Karpas-422 (cell line): Measurements from ENCODE around the gene LDLRAD2. TPM values are rescaled to one million over a fixed set of nuclear protein-coding genes. Genes with fewer than 3 reads are reported as not detected.

Experiments
- DNase-seq: peaks from one replicate; pipeline ENCODE4 v3.0.0-alpha.2; 2015
- H2AFZ ChIP-seq: fragments of 200-600 bp; sonication (generic); 2 replicates; pipeline ENCODE4 v1.6.1; 2014; ENCODE audit warnings: antibody characterized with exemption, low read length, mixed read lengths
- H3K27ac ChIP-seq: fragments of 200-600 bp; sonication (generic); 2 replicates; pipeline ENCODE4 v1.5.1; 2014; ENCODE audit warnings: mild to moderate bottlenecking, low read length, moderate library complexity
- H3K27me3 ChIP-seq: fragments of 200-600 bp; sonication (generic); 2 replicates; pipeline ENCODE4 v1.6.1; 2014; ENCODE audit warnings: low read length, mixed read lengths
- H3K36me3 ChIP-seq: fragments of 200-600 bp; sonication (generic); 2 replicates; pipeline ENCODE4 v1.6.1; 2014; ENCODE audit warnings: low read length, mixed read lengths; ENCODE audit not compliant: insufficient read depth
- H3K4me1 ChIP-seq: fragments of 200-600 bp; sonication (generic); 2 replicates; pipeline ENCODE4 v1.6.1; 2014; ENCODE audit warnings: mild to moderate bottlenecking, low read length, mixed read lengths
- H3K4me2 ChIP-seq: fragments of 200-600 bp; sonication (generic); 2 replicates; pipeline ENCODE4 v1.6.1; 2014; ENCODE audit warnings: low read length, low read depth, mild to moderate bottlenecking; ENCODE audit not compliant: poor library complexity, severe bottlenecking
- H3K4me3 ChIP-seq: fragments of 200-600 bp; sonication (generic); 2 replicates; pipeline ENCODE4 v1.5.1; 2014; ENCODE audit warnings: mild to moderate bottlenecking, antibody characterized with exemption, low read length, mixed read lengths
- H3K79me2 ChIP-seq: fragments of 200-600 bp; sonication (generic); 2 replicates; pipeline ENCODE4 v1.6.1; 2014; ENCODE audit warnings: mild to moderate bottlenecking, low read length, mixed read lengths
- H3K9ac ChIP-seq: fragments of 200-600 bp; sonication (generic); 2 replicates; pipeline ENCODE4 v1.6.0; 2014; ENCODE audit warnings: low read length
- H3K9me2 ChIP-seq: fragments of 200-600 bp; sonication (generic), shearing (Covaris generic); replicated peaks from 2 replicates; pipeline ENCODE4 v1.6.0; 2014; ENCODE audit warnings: mild to moderate bottlenecking, low read length, moderate library complexity; ENCODE audit not compliant: insufficient read depth
- H3K9me3 ChIP-seq: fragments of 300-700, 200-600 bp; sonication (generic); 2 replicates; pipeline ENCODE4 v1.6.1; 2014; ENCODE audit warnings: low read length, mixed read lengths
- H4K20me1 ChIP-seq: fragments of 200-600 bp; sonication (generic); 2 replicates; pipeline ENCODE4 v1.6.1; 2014; ENCODE audit warnings: mild to moderate bottlenecking, antibody characterized with exemption, low read length, low read depth; ENCODE audit not compliant: insufficient read depth
- total RNA-seq: library from RNA; depleted of rRNA; stranded (reverse); fragments of >200 nt; shearing (Covaris generic); gene quantifications from 2 replicates; pipeline ENCODE4 v1.2.3, GENCODE V29; 2014; ENCODE audit warnings: low replicate concordance

The LDLRAD2 gene
- total RNA-seq, 1 experiment from 2014 or later: not detected

- Histone ChIP-seq H3K27ac (no peak overlapping the region), H3K27me3 (no peaks in the 10 kb centered on the region), H3K9me3 (no peaks in the 10 kb centered on the region), H2AFZ (no peak overlapping the region), H3K9ac (no peak overlapping the region), H3K36me3 (no peaks in the 10 kb centered on the region), H3K4me3 (no peak overlapping the region), H3K9me2 (no peaks in the 10 kb centered on the region), H3K4me2 (no peak overlapping the region), H3K4me1 (no peaks in the 10 kb centered on the region), H4K20me1 (no peaks in the 10 kb centered on the region), H3K79me2 (no peaks in the 10 kb centered on the region)
- DNase-seq: no peak
Measured at GRCh38 chr1:21838359-21839157, 26.5 kb downstream of the LDLRAD2 start.

GRCh38 chr1:21839337-21840037 is 27.4 kb downstream of the LDLRAD2 start:
- Histone ChIP-seq H3K27ac (no peak overlapping the region), H3K9me2 (no peaks in the 10 kb centered on the region), H3K79me2 (no peaks in the 10 kb centered on the region), H3K4me3 (no peak overlapping the region), H4K20me1 (no peaks in the 10 kb centered on the region), H3K36me3 (no peaks in the 10 kb centered on the region), H3K4me1 (no peaks in the 10 kb centered on the region), H3K27me3 (no peaks in the 10 kb centered on the region), H3K4me2 (no peak overlapping the region), H3K9ac (no peak overlapping the region), H3K9me3 (no peaks in the 10 kb centered on the region), H2AFZ (no peak overlapping the region)
- DNase-seq: no peak

- Histone ChIP-seq H3K27me3 (no peaks in the 10 kb centered on the region), H3K9ac (no peak overlapping the region), H3K4me1 (no peaks in the 10 kb centered on the region), H2AFZ (no peak overlapping the region), H3K36me3 (no peaks in the 10 kb centered on the region), H3K9me3 (no peaks in the 10 kb centered on the region), H4K20me1 (no peaks in the 10 kb centered on the region), H3K4me3 (no peak overlapping the region), H3K27ac (no peak overlapping the region), H3K9me2 (no peaks in the 10 kb centered on the region), H3K79me2 (no peaks in the 10 kb centered on the region), H3K4me2 (no peak overlapping the region)
- DNase-seq: no peak
Measured at GRCh38 chr1:21840981-21841380, 28.9 kb downstream of the LDLRAD2 start.

GRCh38 chr1:21841852-21842466 is 29.9 kb downstream of the LDLRAD2 start:
- Histone ChIP-seq H4K20me1 (no peaks in the 10 kb centered on the region), H3K27me3 (no peaks in the 10 kb centered on the region), H3K9me2 (no peaks in the 10 kb centered on the region), H3K9ac (no peak overlapping the region), H3K4me1 (no peaks in the 10 kb centered on the region), H2AFZ (no peak overlapping the region), H3K79me2 (no peaks in the 10 kb centered on the region), H3K4me2 (no peak overlapping the region), H3K27ac (no peak overlapping the region), H3K4me3 (no peak overlapping the region), H3K9me3 (no peaks in the 10 kb centered on the region), H3K36me3 (no peaks in the 10 kb centered on the region)
- no peak for DNase-seq

- DNase-seq: no peak
- Histone ChIP-seq H3K27ac (no peak overlapping the region), H3K27me3 (no peaks in the 10 kb centered on the region), H4K20me1 (no peaks in the 10 kb centered on the region), H3K4me3 (no peak overlapping the region), H3K36me3 (no peaks in the 10 kb centered on the region), H3K9me2 (no peaks in the 10 kb centered on the region), H3K9ac (no peak overlapping the region), H3K4me1 (no peaks in the 10 kb centered on the region), H2AFZ (no peak overlapping the region), H3K9me3 (no peaks in the 10 kb centered on the region), H3K4me2 (no peak overlapping the region), H3K79me2 (no peaks in the 10 kb centered on the region)
Measured at GRCh38 chr1:21842606-21843162, 30.6 kb downstream of the LDLRAD2 start.

GRCh38 chr1:21843208-21843607 is 31.1 kb downstream of the LDLRAD2 start:
- no peak overlapping the region for H3K4me3 ChIP-seq
- H3K79me2 ChIP-seq: no peaks in the 10 kb centered on the region
- H3K27me3 ChIP-seq: no peaks in the 10 kb centered on the region
- no peaks in the 10 kb centered on the region for H3K9me2 ChIP-seq
- no peak overlapping the region for H3K27ac ChIP-seq
- no peaks in the 10 kb centered on the region for H4K20me1 ChIP-seq
- no peaks in the 10 kb centered on the region for H3K36me3 ChIP-seq
- no peak for DNase-seq
- no peak overlapping the region for H3K9ac ChIP-seq
- no peak overlapping the region for H2AFZ ChIP-seq
- H3K4me1 ChIP-seq: no peaks in the 10 kb centered on the region
- no peaks in the 10 kb centered on the region for H3K9me3 ChIP-seq
- H3K4me2 ChIP-seq: no peak overlapping the region

- Histone ChIP-seq H4K20me1 (no peaks in the 10 kb centered on the region), H3K79me2 (no peaks in the 10 kb centered on the region)
Measured at GRCh38 chr1:21843996-21844395, 31.9 kb downstream of the LDLRAD2 start.

More at GRCh38 chr1:21843996-21844395, 31.9 kb downstream of the LDLRAD2 start:
- Histone ChIP-seq H2AFZ (no peak overlapping the region), H3K36me3 (no peaks in the 10 kb centered on the region), H3K9me2 (no peaks in the 10 kb centered on the region), H3K9me3 (no peaks in the 10 kb centered on the region), H3K9ac (no peak overlapping the region), H3K27me3 (no peaks in the 10 kb centered on the region), H3K4me1 (no peaks in the 10 kb centered on the region), H3K27ac (no peak overlapping the region), H3K4me2 (no peak overlapping the region), H3K4me3 (no peak overlapping the region)
- DNase-seq: no peak
